B cell (primary cell): ENCODE results near the gene SNTN.

ENCODE experiments used
- EZH2 ChIP-seq: IDR thresholded peaks from 2 replicates; pipeline ENCODE4 v1.6.1; 2012; ENCODE audit warnings: borderline replicate concordance, low read depth, mild to moderate bottlenecking, moderate library complexity, low read length; ENCODE audit not compliant: insufficient read depth, poor library complexity, severe bottlenecking
- TF ChIP-seq, protein P1 (sequence below): fragments of 200-600 bp; IDR thresholded peaks from one replicate; pipeline ENCODE4 v1.8.0; 2022; ENCODE audit warnings: antibody characterized with exemption, mild to moderate bottlenecking

- TF ChIP-seq, protein P1, sequence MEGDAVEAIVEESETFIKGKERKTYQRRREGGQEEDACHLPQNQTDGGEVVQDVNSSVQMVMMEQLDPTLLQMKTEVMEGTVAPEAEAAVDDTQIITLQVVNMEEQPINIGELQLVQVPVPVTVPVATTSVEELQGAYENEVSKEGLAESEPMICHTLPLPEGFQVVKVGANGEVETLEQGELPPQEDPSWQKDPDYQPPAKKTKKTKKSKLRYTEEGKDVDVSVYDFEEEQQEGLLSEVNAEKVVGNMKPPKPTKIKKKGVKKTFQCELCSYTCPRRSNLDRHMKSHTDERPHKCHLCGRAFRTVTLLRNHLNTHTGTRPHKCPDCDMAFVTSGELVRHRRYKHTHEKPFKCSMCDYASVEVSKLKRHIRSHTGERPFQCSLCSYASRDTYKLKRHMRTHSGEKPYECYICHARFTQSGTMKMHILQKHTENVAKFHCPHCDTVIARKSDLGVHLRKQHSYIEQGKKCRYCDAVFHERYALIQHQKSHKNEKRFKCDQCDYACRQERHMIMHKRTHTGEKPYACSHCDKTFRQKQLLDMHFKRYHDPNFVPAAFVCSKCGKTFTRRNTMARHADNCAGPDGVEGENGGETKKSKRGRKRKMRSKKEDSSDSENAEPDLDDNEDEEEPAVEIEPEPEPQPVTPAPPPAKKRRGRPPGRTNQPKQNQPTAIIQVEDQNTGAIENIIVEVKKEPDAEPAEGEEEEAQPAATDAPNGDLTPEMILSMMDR, result no peak
- no peak for TF ChIP-seq EZH2
Observed at GRCh38 chr3:63635186-63635585, 17.3 kb upstream of the SNTN start.
